HepG2 (cell line): ENCODE data around the gene FGD5. TPM values are rescaled to one million over a fixed set of nuclear protein-coding genes. Genes with fewer than 3 reads are reported as not detected.

Source experiments
- ATAC-seq: fragments of 200-7000 bp; cut with Tn5 transposase; 3 replicates; pipeline ENCODE4 v1.9.1; 2020; ENCODE audit warnings: mild to moderate bottlenecking, moderate library complexity
- BruUV-seq: library from RNA; stranded (reverse); fragments of 400-500 nt; replicated peaks from 2 replicates; lab custom pipeline; 2021; lab: Mats Ljungman, UMichigan
- CTCF ChIA-PET: fragments of 300-600 bp; formaldehyde crosslinking; extraction: SDS; loops from one replicate; lab custom pipeline; 2021; ENCODE audit warnings: low total read pairs, inconsistent platforms, low intra/inter-chr PET ratio; lab: Yijun Ruan, JAX
- POLR2A ChIA-PET: fragments of 350-600 bp; sonication (Branson Sonifier 250); formaldehyde crosslinking; loops from one replicate; lab custom pipeline; 2020; ENCODE audit warnings: antibody characterized with exemption, inconsistent platforms; lab: Yijun Ruan, JAX
- DNase-seq: peaks from one replicate; pipeline ENCODE4 v3.0.0-alpha.2; 2015; ENCODE audit warnings: low spot score
- FAIRE-seq: peaks from 3 replicates; lab custom pipeline; 2011; peaks lifted over from hg19 to GRCh38; lab: Jason Lieb, UNC
- H2AFZ ChIP-seq: one replicate; pipeline ENCODE4 v1.6.1; 2011; ENCODE audit warnings: low read length, inconsistent platforms
- H3K27ac ChIP-seq: fragments of 300-600 bp; 3 replicates; pipeline ENCODE4 v1.8.0; 2011; ENCODE audit warnings: mixed run types, mild to moderate bottlenecking, mixed read lengths, low read length, inconsistent platforms; ENCODE audit not compliant: insufficient read depth; ENCODE audit errors: extremely low read length
- H3K27me3 ChIP-seq, 2 experiments: fragments of 200-600 bp in 1 of 2; 2 replicates in 1 of 2; 3 replicates in 1 of 2; pipeline versions ENCODE4 v1.6.0 to v1.8.0; 2011; ENCODE audit warnings: low read length in 2 of 2, mild to moderate bottlenecking in 2 of 2, moderate library complexity in 2 of 2, inconsistent platforms in 1 of 2; ENCODE audit not compliant: insufficient read depth in 2 of 2, control insufficient read depth in 1 of 2
- H3K36me3 ChIP-seq, 2 experiments: fragments of 200-600 bp in 1 of 2; replicated peaks in 1 of 2; 2 replicates in 1 of 2; 3 replicates in 1 of 2; pipeline versions ENCODE4 v1.5.1 to v1.8.0; 2011; ENCODE audit warnings: low read length in 2 of 2, inconsistent platforms in 1 of 2; ENCODE audit not compliant: insufficient read depth in 2 of 2, control insufficient read depth in 1 of 2
- H3K4me1 ChIP-seq: 2 replicates; pipeline ENCODE4 v1.5.1; 2012; ENCODE audit warnings: low read length, inconsistent platforms; ENCODE audit not compliant: insufficient read depth
- H3K4me2 ChIP-seq: 2 replicates; pipeline ENCODE4 v1.6.0; 2011; ENCODE audit warnings: low read depth, low read length, inconsistent platforms
- H3K4me3 ChIP-seq, 3 experiments: fragments of 200-600 bp in 1 of 3; sonication (generic), shearing (Covaris generic) in 1 of 3; replicated peaks in 1 of 3; 2 replicates each; pipeline ENCODE4 v1.5.1; 2011 to 2016; ENCODE audit warnings: low read length in 3 of 3, inconsistent platforms in 2 of 3, low read depth in 2 of 3, mild to moderate bottlenecking in 2 of 3, control low read depth in 1 of 3, mixed read lengths in 1 of 3; ENCODE audit not compliant: insufficient read depth in 1 of 3
- H3K79me2 ChIP-seq: one replicate; pipeline ENCODE4 v1.6.1; 2011; ENCODE audit warnings: low read length, inconsistent platforms; ENCODE audit not compliant: insufficient read depth
- H3K9ac ChIP-seq: 2 replicates; pipeline ENCODE4 v1.6.0; 2011; ENCODE audit warnings: mild to moderate bottlenecking, low read depth, low read length, inconsistent platforms; ENCODE audit not compliant: insufficient read depth
- H3K9me3 ChIP-seq: 2 replicates; pipeline ENCODE4 v1.5.1; 2012; ENCODE audit warnings: mild to moderate bottlenecking, low read length
- H4K20me1 ChIP-seq: 2 replicates; pipeline ENCODE4 v1.6.0; 2011; ENCODE audit warnings: inconsistent platforms, mild to moderate bottlenecking, low read length, moderate library complexity; ENCODE audit not compliant: insufficient read depth
- ATRX ChIP-seq: sonication (generic); formaldehyde crosslinking; IDR thresholded peaks from 2 replicates; pipeline ENCODE4 v1.4.0; 2020; ENCODE audit warnings: missing genetic modification reagents, borderline replicate concordance
- CHCHD3 ChIP-seq: sonication (generic); formaldehyde crosslinking; IDR thresholded peaks from 2 replicates; pipeline ENCODE4 v1.8.0; 2022; ENCODE audit warnings: mild to moderate bottlenecking, missing genetic modification reagents, moderate library complexity
- CHD4 ChIP-seq: fragments of 200-600 bp; sonication (generic); IDR thresholded peaks from 2 replicates; pipeline ENCODE4 v1.7.0; 2017; ENCODE audit warnings: mild to moderate bottlenecking, low read length, borderline replicate concordance
- IKZF5 ChIP-seq: IDR thresholded peaks from 2 replicates; pipeline ENCODE4 v1.6.1; 2018; ENCODE audit warnings: missing genetic modification reagents, mild to moderate bottlenecking, missing compliant biosample characterization
- MTA3 ChIP-seq: sonication (generic); formaldehyde crosslinking; IDR thresholded peaks from 2 replicates; pipeline ENCODE4 v1.4.0; 2020; ENCODE audit warnings: missing genetic modification reagents
- PPARG ChIP-seq: conservative IDR thresholded peaks from 2 replicates; pipeline ENCODE4 v1.6.1; 2016; ENCODE audit warnings: missing biosample characterization, missing genetic modification reagents
- TCF7L2 ChIP-seq: IDR thresholded peaks from 2 replicates; pipeline ENCODE4 v1.6.1; 2011; ENCODE audit warnings: mild to moderate bottlenecking, low read depth, low read length, moderate library complexity
- TP53 ChIP-seq: sonication (generic); formaldehyde crosslinking; conservative IDR thresholded peaks from 2 replicates; pipeline ENCODE4 v1.4.0; 2020; ENCODE audit warnings: missing genetic modification reagents
- WIZ ChIP-seq: sonication (generic); formaldehyde crosslinking; IDR thresholded peaks from 2 replicates; pipeline ENCODE4 v1.5.1; 2020; ENCODE audit warnings: mild to moderate bottlenecking, missing genetic modification reagents
- ZBTB33 ChIP-seq: sonication (generic); formaldehyde crosslinking; IDR thresholded peaks from 2 replicates; pipeline ENCODE4 v1.4.0; 2020; ENCODE audit warnings: missing genetic modification reagents
- ZBTB7B ChIP-seq: sonication (generic); formaldehyde crosslinking; IDR thresholded peaks from 2 replicates; pipeline ENCODE4 v1.4.0; 2020; ENCODE audit warnings: missing genetic modification reagents
- ZFAT ChIP-seq: sonication (generic); formaldehyde crosslinking; conservative IDR thresholded peaks from 2 replicates; pipeline ENCODE4 v1.8.1; 2023; ENCODE audit warnings: missing genetic modification reagents, inconsistent platforms
- ZNF335 ChIP-seq: sonication (generic); formaldehyde crosslinking; IDR thresholded peaks from 2 replicates; pipeline ENCODE4 v1.4.0; 2020; ENCODE audit warnings: missing genetic modification reagents
- ZNF33B ChIP-seq: sonication (generic); formaldehyde crosslinking; IDR thresholded peaks from 2 replicates; pipeline ENCODE4 v1.5.1; 2020; ENCODE audit warnings: mild to moderate bottlenecking, missing genetic modification reagents
- ZNF484 ChIP-seq: sonication (generic); formaldehyde crosslinking; IDR thresholded peaks from 2 replicates; pipeline ENCODE4 v1.5.1; 2020; ENCODE audit warnings: mild to moderate bottlenecking, low read depth, missing genetic modification reagents, borderline replicate concordance
- ZNF546 ChIP-seq: sonication (generic); formaldehyde crosslinking; conservative IDR thresholded peaks from 2 replicates; pipeline ENCODE4 v1.8.1; 2023; ENCODE audit warnings: mild to moderate bottlenecking, missing genetic modification reagents
- WGBS: methylation state at CpG from one replicate; pipeline ENCODE4 v1.1.6; 2017; ENCODE audit warnings: low lambda C conversion rate; 5-methylcytosine and 5-hydroxymethylcytosine counted together
- in situ Hi-C: cut with HindIII; loops from 2 replicates; pipeline ENCODE4 v1.10.0; 2017; ENCODE audit warnings: low pct_unique_long_range_greater_than_20kb; ENCODE audit not compliant: extremely low pct_ligation_motif_present
- intact Hi-C: fragments of 100-400 bp; cut with micrococcal nuclease; formaldehyde crosslinking; loops from one replicate; pipeline ENCODE4 v1.10.0; 2022; ENCODE audit not compliant: unreplicated experiment
- polyA plus RNA-seq, 8 experiments: library from polyadenylated mRNA; depleted of rRNA in 3 of 8; stranded (reverse) in 7 of 8; unstranded in 1 of 8; fragments of >200 nt; fragmentation: Illumina TruSeq in 4 of 8; extraction: Trizol in 4 of 8; gene quantifications; 2 replicates each; pipeline versions ENCODE4 v1.2.1 to v1.2.3, GENCODE V29; 2011 to 2016; ENCODE audit warnings: low read depth in 4 of 8, missing spikeins in 1 of 8, mixed read lengths in 1 of 8; ENCODE audit not compliant: insufficient read depth in 1 of 8
- total RNA-seq, 5 experiments: library from RNA; depleted of rRNA; stranded (reverse); fragments of >200 nt; fragmentation: Illumina TruSeq; extraction: Trizol; gene quantifications; 2 replicates each; pipeline ENCODE4 v1.2.3, GENCODE V29; 2016; ENCODE audit warnings: low read depth in 1 of 5
- TF ChIP-seq, protein P1 (sequence below): sonication (generic); formaldehyde crosslinking; IDR thresholded peaks from 2 replicates; pipeline ENCODE4 v1.4.0; 2020; ENCODE audit warnings: missing genetic modification reagents
- TF ChIP-seq, protein P2 (sequence below): sonication (generic); formaldehyde crosslinking; IDR thresholded peaks from 2 replicates; pipeline ENCODE4 v1.4.0; 2020; ENCODE audit warnings: mild to moderate bottlenecking, missing genetic modification reagents

FGD5 gene
- total and polyA plus RNA-seq, 2 of the 13 experiments (the other 11 are each of a cell fraction or from before 2014, with no cell fraction given), result 0.17 TPM; not detected in 1

GRCh38 chr3:14827776-14828175 is 9.0 kb downstream of the FGD5 start (continued):
- TF ChIP-seq ZNF33B (CRISPR knock-in tag) (no peak), MTA3 (no peak), ATRX (CRISPR knock-in tag) (no peak)
- TF ChIP-seq, protein P1, sequence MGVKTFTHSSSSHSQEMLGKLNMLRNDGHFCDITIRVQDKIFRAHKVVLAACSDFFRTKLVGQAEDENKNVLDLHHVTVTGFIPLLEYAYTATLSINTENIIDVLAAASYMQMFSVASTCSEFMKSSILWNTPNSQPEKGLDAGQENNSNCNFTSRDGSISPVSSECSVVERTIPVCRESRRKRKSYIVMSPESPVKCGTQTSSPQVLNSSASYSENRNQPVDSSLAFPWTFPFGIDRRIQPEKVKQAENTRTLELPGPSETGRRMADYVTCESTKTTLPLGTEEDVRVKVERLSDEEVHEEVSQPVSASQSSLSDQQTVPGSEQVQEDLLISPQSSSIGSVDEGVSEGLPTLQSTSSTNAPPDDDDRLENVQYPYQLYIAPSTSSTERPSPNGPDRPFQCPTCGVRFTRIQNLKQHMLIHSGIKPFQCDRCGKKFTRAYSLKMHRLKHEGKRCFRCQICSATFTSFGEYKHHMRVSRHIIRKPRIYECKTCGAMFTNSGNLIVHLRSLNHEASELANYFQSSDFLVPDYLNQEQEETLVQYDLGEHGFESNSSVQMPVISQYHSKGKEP (CRISPR knock-in tag), result no peak

- Histone ChIP-seq H3K36me3 (no peaks in the 10 kb centered on the region), H3K27me3 (peaks cover 0 to 43% of the 10 kb centered on the region in 2 experiments; a peak in 2 of 5 replicates), H3K79me2 (no peaks in the 10 kb centered on the region), H3K9ac (no peak overlapping the region), H3K9me3 (no peaks in the 10 kb centered on the region), H3K4me1 (no peaks in the 10 kb centered on the region), H3K4me2 (no peak overlapping the region), H4K20me1 (no peaks in the 10 kb centered on the region), H3K27ac (no peak overlapping the region), H2AFZ (no peak overlapping the region), H3K4me3 (no peak overlapping the region)
- BruUV-seq, result no TSS peak
- DNase-seq (no peak), FAIRE-seq (no peak), ATAC-seq (no peak)
- ChIA-PET CTCF (no interaction called here), POLR2A (no interaction called here)
- intact Hi-C loops (no loop called here), in situ Hi-C loops (no loop called here)
- WGBS, result 61% methylated on average over 5 of the region's 5 CpGs
- no peak for TF ChIP-seq ZNF335 (CRISPR knock-in tag)
- TF ChIP-seq PPARG, result no peak
- TF ChIP-seq ZBTB33 (CRISPR knock-in tag), result no peak
- no peak for TF ChIP-seq IKZF5
- TF ChIP-seq CHD4, result no peak
- TF ChIP-seq TCF7L2, result no peak
- TF ChIP-seq ZBTB7B (CRISPR knock-in tag), result no peak
- no peak for TF ChIP-seq TP53 (CRISPR knock-in tag)
- TF ChIP-seq CHCHD3 (CRISPR knock-in tag), result no peak
- TF ChIP-seq, protein P2, sequence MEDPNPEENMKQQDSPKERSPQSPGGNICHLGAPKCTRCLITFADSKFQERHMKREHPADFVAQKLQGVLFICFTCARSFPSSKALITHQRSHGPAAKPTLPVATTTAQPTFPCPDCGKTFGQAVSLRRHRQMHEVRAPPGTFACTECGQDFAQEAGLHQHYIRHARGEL, result no peak
- no peak for TF ChIP-seq ZNF546 (CRISPR knock-in tag)
- no peak for TF ChIP-seq ZNF484
- TF ChIP-seq WIZ (CRISPR knock-in tag), result no peak
- TF ChIP-seq ZFAT (CRISPR knock-in tag), result no peak
Measured at GRCh38 chr3:14829811-14830210, 11.0 kb downstream of the FGD5 start.
